Osteoblast (primary cell): ENCODE data around the gene CX3CR1. TPM values are rescaled to one million over a fixed set of nuclear protein-coding genes. Genes with fewer than 3 reads are reported as not detected.

Source experiments
- DNase-seq: peaks from one replicate; pipeline ENCODE4 v3.0.0; 2011; ENCODE audit warnings: low spot score, mixed read lengths; ENCODE audit not compliant: insufficient read length; ENCODE audit errors: missing footprints
- H2AFZ ChIP-seq: 2 replicates; pipeline ENCODE4 v1.6.0; 2011; ENCODE audit warnings: mild to moderate bottlenecking, low read length
- H3K27ac ChIP-seq: 2 replicates; pipeline ENCODE4 v1.5.1; 2011; ENCODE audit warnings: mild to moderate bottlenecking, low read depth, low read length, moderate library complexity
- H3K27me3 ChIP-seq: 2 replicates; pipeline ENCODE4 v1.6.0; 2012; ENCODE audit warnings: mild to moderate bottlenecking, control low read depth, inconsistent platforms, low read length, moderate library complexity; ENCODE audit not compliant: insufficient read depth
- H3K36me3 ChIP-seq: 2 replicates; pipeline ENCODE4 v1.5.1; 2011; ENCODE audit warnings: mild to moderate bottlenecking, low read length, control low read depth, moderate library complexity; ENCODE audit not compliant: insufficient read depth
- H3K4me1 ChIP-seq: 2 replicates; pipeline ENCODE4 v1.5.1; 2011; ENCODE audit warnings: mild to moderate bottlenecking, low read length, control low read depth, moderate library complexity; ENCODE audit not compliant: insufficient read depth
- H3K4me2 ChIP-seq: 2 replicates; pipeline ENCODE4 v1.6.0; 2011; ENCODE audit warnings: mild to moderate bottlenecking, low read length; ENCODE audit not compliant: insufficient read depth
- H3K4me3 ChIP-seq: fragments of 200-600 bp; sonication (generic); 3 replicates; pipeline ENCODE4 v1.5.1; 2012; ENCODE audit warnings: mild to moderate bottlenecking, low read length, inconsistent platforms; ENCODE audit not compliant: insufficient read depth
- H3K79me2 ChIP-seq: 2 replicates; pipeline ENCODE4 v1.6.0; 2012; ENCODE audit warnings: mild to moderate bottlenecking, low read length, control low read depth, inconsistent platforms; ENCODE audit not compliant: insufficient read depth
- H3K9me3 ChIP-seq: 2 replicates; pipeline ENCODE4 v1.5.1; 2011; ENCODE audit warnings: low read depth, low read length, control low read depth
- H4K20me1 ChIP-seq: 2 replicates; pipeline ENCODE4 v1.6.0; 2012; ENCODE audit warnings: mild to moderate bottlenecking, low read length, control low read depth; ENCODE audit not compliant: insufficient read depth
- CTCF ChIP-seq: IDR thresholded peaks from 2 replicates; pipeline ENCODE4 v1.5.1; 2011; ENCODE audit warnings: mild to moderate bottlenecking, low read depth, low read length, moderate library complexity; ENCODE audit errors: extremely low read depth
- total RNA-seq: library from RNA; depleted of rRNA; stranded (reverse); fragments of >200 nt; gene quantifications from 2 replicates; pipeline ENCODE4 v1.2.3, GENCODE V29; 2012

Gene CX3CR1
- total RNA-seq, 1 donor = under 0.01 TPM

- no peaks in the 10 kb centered on the region for H3K4me1 ChIP-seq
- H3K36me3 ChIP-seq = no peaks in the 10 kb centered on the region
These were observed 1.7 kb upstream of the CX3CR1 start for GRCh38 chr3:39281533-39281932.

GRCh38 chr3:39280571-39280970, 735 bp upstream of the CX3CR1 start:
- Histone ChIP-seq H2AFZ (no peak overlapping the region), H3K27ac (no peak overlapping the region), H3K4me3 (no peak overlapping the region), H3K27me3 (peaks cover 9% of the 10 kb centered on the region), H3K4me2 (no peak overlapping the region), H3K4me1 (no peaks in the 10 kb centered on the region), H3K9me3 (no peaks in the 10 kb centered on the region), H4K20me1 (no peaks in the 10 kb centered on the region), H3K79me2 (no peaks in the 10 kb centered on the region), H3K36me3 (no peaks in the 10 kb centered on the region)
- TF ChIP-seq CTCF = no peak
- no peak for DNase-seq

More at GRCh38 chr3:39281533-39281932, 1.7 kb upstream of the CX3CR1 start:
- Histone ChIP-seq H2AFZ (no peak overlapping the region), H3K9me3 (no peaks in the 10 kb centered on the region), H3K27ac (no peak overlapping the region), H3K4me2 (no peak overlapping the region), H3K79me2 (no peaks in the 10 kb centered on the region), H4K20me1 (no peaks in the 10 kb centered on the region), H3K27me3 (peaks cover 3% of the 10 kb centered on the region), H3K4me3 (no peak overlapping the region)
- no peak for DNase-seq
- no peak for TF ChIP-seq CTCF

- H3K4me3 ChIP-seq = no peak overlapping the region
- no peaks in the 10 kb centered on the region for H3K9me3 ChIP-seq
- peaks cover 14% of the 10 kb centered on the region for H3K27me3 ChIP-seq
- no peaks in the 10 kb centered on the region for H4K20me1 ChIP-seq
- no peak for TF ChIP-seq CTCF
- no peak overlapping the region for H3K27ac ChIP-seq
- H3K36me3 ChIP-seq = no peaks in the 10 kb centered on the region
- no peak overlapping the region for H3K4me2 ChIP-seq
- no peak overlapping the region for H2AFZ ChIP-seq
- no peak for DNase-seq
- no peaks in the 10 kb centered on the region for H3K4me1 ChIP-seq
- no peaks in the 10 kb centered on the region for H3K79me2 ChIP-seq
These were observed 1.3 kb downstream of the CX3CR1 start for GRCh38 chr3:39278616-39278935.

GRCh38 chr3:39277893-39278615, 1.8 kb downstream of the CX3CR1 start:
- H3K27me3 ChIP-seq = peaks cover 16% of the 10 kb centered on the region
- no peaks in the 10 kb centered on the region for H4K20me1 ChIP-seq
- no peak for DNase-seq
- H3K4me1 ChIP-seq = no peaks in the 10 kb centered on the region
- no peaks in the 10 kb centered on the region for H3K9me3 ChIP-seq
- no peak overlapping the region for H2AFZ ChIP-seq
- H3K36me3 ChIP-seq = no peaks in the 10 kb centered on the region
- no peak for TF ChIP-seq CTCF
- H3K27ac ChIP-seq = no peak overlapping the region
- no peak overlapping the region for H3K4me3 ChIP-seq
- H3K79me2 ChIP-seq = no peaks in the 10 kb centered on the region
- no peak overlapping the region for H3K4me2 ChIP-seq
